Sciatic nerve (tissue), 2 donors: ENCODE measurements around the gene GPR35. TPM values are rescaled to one million over a fixed set of nuclear protein-coding genes. Genes with fewer than 3 reads are reported as not detected.
"Not testable (repeated sequence)": the region's sequence is repeated elsewhere in the genome, so short reads cannot be mapped to it uniquely, and the experiment has no call there.

Experiments used
- ATAC-seq: fragments of 200-7000 bp; cut with Tn5 transposase; one replicate; pipeline ENCODE4 v1.9.1; 2020; ENCODE audit warnings: mild to moderate bottlenecking, moderate library complexity
- DNase-seq: peaks from one replicate; pipeline ENCODE4 v3.0.0-alpha.2; 2020; ENCODE audit warnings: low spot score
- intact Hi-C: fragments of 100-400 bp; cut with DNase I; formaldehyde crosslinking; loops from one replicate; pipeline ENCODE4 v1.14.2; 2022
- total RNA-seq: library from RNA; stranded (reverse); fragmentation: NEBNext Ultra II Directional; extraction: Animal tissue kit (Norgen Biotek cat#: 25700); gene quantifications from one replicate; pipeline ENCODE4 v1.2.1, GENCODE V29; 2021
- donor health status: DM: no; HTN: no; CAD: no.
- donor health status: DM: no; HTN: no; CAD: no.

GPR35 gene
- total RNA-seq, 1 donor from 2014 or later: 3.2 TPM

- ATAC-seq (no peak), DNase-seq (no peak)
- intact Hi-C loops: no loop called here
Observed at GRCh38 chr2:240646176-240646899, 21.1 kb downstream of the GPR35 start.

DNA sequence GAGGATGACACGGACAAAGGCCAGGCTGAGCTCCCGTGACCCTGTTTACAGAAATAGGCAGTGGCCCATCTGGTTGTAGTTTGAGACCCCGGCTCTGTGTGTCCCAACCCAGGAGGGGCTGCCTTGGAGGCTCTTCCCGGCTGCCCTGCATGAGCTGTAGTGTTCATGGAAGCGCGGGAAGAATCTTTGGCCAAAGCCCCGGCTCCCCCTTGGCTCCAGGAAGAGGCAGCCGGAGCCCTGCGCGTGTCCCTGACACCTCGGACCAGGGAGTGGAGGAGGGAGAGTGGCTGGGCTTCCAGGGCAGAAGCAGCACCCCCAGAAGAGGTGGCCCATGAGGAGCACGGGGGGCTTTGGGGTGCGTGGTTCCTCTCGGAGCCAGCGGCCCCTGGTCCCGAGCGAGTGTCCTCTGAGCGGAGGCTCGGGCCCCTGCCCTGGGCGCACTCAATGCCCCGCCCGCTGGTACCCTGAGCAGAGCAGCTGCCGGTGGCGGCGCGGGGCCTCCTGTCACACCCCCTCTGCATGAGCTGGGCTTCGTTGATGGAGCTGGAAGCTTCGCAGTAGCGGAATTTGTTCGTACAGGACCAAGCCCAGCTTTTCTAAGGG, 21.7 kb downstream of the GPR35 start:
- DNase-seq (no peak), ATAC-seq (no peak)
- intact Hi-C loops: no loop called here

DNA sequence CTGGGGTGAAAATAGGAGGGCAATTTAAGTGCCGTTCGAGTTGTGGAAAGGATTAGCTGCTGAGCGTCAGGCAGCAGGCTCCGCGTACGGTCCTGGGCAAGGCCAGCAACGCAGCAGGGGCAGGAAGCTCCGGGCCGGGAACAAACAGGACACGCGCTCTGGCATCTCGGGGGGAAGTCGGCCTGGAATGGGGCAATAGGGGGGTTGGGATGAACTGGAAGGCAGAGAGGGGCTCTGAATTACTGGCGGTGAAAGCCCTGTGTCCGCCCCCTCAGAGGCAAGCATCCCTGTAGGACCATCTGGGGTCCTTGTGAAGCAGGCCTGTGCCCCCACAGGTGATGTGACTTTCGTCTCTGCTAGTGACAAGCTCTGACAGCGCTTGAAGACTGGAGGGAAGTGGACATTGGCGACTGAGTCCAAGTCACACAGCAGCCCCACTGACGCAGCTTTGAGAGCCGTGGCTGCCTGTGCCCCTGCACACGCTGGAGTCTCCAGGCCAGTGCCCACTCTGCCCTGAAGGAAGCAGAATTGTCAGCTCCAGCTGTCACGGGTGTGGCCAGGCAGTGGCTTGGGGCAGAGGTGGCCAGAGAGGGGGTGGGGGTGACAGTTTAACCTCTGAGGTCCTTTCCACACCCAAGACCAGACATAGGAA, 22.3 kb downstream of the GPR35 start:
- no peak for ATAC-seq
- no peak for DNase-seq
- intact Hi-C loops: no loop called here

DNA sequence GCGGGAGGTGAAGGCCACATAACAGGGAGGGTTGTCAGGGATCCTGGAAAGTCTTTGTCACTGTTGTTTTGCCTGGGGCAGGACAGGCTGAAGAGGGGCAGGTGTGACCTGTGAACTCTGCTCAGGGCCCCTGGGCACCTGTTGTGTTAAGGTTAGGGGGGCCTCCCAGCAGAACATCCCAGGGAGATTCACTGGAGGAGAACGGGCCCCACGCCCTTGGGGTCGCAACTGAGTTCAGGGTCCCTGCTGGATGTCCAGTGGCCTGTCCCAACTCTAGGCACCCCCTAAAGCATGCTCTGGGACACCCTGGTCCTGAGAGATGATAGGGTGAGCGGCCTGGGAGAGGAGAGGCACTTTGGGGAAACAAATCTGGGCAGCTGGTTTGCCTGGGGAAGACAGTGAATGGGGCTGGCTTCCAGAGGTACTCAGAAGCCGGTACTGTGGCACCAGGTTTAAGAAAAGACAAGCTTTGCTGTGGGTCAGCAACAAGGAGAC, 22.9 kb downstream of the GPR35 start:
- intact Hi-C loops: no loop called here

DNA sequence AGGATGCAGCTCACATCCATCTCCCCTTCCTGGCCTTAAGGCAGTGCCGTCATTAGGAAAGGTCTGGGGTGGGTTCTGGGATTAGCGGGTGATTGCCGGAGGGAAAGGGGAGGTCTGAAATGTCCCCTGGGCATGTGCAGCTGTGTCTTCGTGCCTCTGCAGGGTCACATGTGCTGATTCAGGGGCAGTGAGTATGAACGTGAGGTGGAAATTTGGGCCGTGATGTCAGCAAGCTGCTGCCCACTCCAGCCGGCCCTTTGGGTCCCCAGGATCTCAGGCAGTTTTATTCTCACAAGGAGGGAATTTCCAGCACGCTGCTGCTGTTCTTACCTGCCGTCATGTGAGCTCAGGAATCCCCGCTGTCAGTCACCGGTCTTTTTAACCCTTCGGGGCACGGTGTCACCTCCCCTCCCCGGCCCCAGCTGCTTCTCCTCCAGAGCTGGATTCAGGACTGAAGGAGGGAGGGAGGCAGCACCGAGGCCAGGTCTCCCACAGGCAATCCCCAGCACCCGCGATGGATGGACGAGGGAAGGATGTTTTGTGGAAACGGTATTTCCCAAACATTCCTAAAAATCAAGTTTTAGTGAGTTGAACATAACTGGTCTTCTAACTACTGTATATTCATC, 23.5 kb downstream of the GPR35 start:
- no peak for DNase-seq
- intact Hi-C loops: no loop called here

More for the DNA sequence above, 22.9 kb downstream of the GPR35 start:
- DNase-seq: no peak
- peak; percentile 6 for ATAC-seq

GRCh38 chr2:240649331-240649730, 24.1 kb downstream of the GPR35 start:
- ATAC-seq (no peak), DNase-seq (no peak)
- intact Hi-C loops: no loop called here

More for the DNA sequence above, 23.5 kb downstream of the GPR35 start:
- peak; percentile 63 for ATAC-seq

- intact Hi-C loops: no loop called here
- ATAC-seq (no peak), DNase-seq (no peak)
Observed at GRCh38 chr2:240650254-240650965, 25.1 kb downstream of the GPR35 start.

GRCh38 chr2:240651185-240651584, 25.9 kb downstream of the GPR35 start:
- DNase-seq (no peak), ATAC-seq (no peak)
- intact Hi-C loops: no loop called here

DNA sequence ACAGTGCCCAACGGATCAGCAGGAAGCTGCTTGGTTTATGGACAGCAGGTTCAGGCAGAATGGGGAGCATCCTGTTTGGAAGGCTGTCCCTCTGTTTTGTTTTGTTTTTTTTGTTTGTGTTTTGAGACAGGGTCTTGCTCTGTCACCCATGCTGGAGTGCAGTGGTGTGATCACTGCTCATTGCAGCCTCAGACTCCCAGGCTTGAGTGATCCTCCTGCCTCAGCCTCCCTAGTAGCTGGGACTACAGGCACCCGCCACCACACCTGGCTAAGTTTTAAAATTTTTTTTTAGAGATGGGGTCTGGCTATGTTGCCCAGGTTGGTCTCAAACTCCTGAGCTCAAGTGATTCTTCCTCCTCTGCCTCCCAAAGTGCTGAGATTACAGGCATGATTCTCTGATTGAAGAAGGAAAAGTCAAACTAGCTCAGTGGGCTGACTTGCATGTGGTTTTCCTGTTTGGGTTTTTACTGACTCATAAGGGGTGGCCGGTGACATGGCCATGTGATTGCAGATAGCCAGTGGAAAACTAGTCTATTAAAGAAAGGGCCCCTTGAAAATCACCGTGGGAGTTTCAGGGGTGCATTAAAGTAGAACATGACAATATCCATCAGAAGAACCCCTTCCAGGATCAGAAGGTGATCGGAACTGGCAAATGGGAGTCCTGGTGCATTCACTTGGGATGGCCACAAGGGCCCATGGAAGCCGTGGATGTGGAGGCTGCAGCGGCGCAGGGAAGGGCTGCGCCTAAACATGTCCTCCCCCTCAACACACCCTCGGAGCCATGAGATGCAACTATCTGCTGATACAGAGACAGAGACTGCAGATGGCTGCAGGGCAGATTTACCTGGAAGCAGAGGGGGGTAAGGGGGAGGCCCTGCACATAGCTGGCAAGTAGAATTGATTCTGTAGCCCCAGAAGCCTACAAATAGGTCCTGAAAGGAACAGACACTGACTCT, 30.9 kb downstream of the GPR35 start:
- DNase-seq: no peak

GRCh38 chr2:240659883-240660282, 34.6 kb downstream of the GPR35 start:
- intact Hi-C loops, DNase-seq, ATAC-seq: not testable (repeated sequence)

More for the DNA sequence above, 30.9 kb downstream of the GPR35 start:
- no peak for ATAC-seq
- intact Hi-C loops: no loop called here

DNA sequence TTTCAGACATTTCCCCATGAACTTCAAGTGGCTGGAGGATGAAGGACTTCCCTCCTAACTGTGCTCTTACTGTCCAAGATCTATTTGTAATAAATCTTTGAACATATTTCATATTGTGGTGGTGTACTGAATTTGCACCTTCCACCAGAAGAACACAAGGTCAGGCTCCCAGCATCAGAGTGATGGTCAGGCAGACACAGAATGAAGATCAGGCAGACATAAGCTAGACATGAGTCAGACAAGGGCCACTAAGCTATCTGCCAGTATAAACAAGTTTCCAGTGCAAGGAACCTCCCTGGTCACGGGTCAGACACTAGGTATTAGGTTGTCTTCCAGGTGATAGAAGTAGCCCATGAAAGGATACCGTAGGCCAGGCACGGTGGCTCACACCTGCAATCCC, 37.4 kb downstream of the GPR35 start:
- DNase-seq: no peak
- no peak for ATAC-seq

GRCh38 chr2:240663546-240664190, 38.4 kb downstream of the GPR35 start:
- intact Hi-C loops: no loop called here
- ATAC-seq: no peak
- DNase-seq: no peak

More for the DNA sequence above, 37.4 kb downstream of the GPR35 start:
- intact Hi-C loops: no loop called here

- DNase-seq (no peak), ATAC-seq (no peak)
- intact Hi-C loops: no loop called here
Observed at GRCh38 chr2:240664622-240665021, 39.3 kb downstream of the GPR35 start.

- no peak for DNase-seq
- ATAC-seq: no peak
- intact Hi-C loops: no loop called here
Observed at GRCh38 chr2:240670402-240670801, 45.1 kb downstream of the GPR35 start.

DNA sequence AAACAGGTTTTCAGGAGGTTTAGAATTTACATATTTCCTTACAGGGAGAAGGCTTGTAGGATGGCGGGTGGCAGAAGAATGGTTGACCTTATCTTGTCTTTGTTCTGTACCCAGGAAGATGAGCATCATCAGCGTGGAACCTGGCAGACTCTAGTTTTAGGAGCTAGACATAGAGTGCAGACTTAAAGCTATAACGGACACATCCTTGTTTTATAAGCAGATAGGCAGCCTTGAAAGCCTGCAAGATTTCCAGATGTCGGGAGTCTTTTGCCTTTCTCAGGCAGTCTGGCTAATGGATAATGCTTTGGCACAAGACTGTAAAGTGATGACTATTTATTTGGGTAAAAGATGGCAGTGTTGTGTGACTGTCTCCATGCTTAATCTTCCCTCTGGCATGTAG, 45.7 kb downstream of the GPR35 start:
- ATAC-seq: no peak
- intact Hi-C loops: no loop called here
- no peak for DNase-seq

- intact Hi-C loops: no loop called here
- DNase-seq: no peak
Observed at GRCh38 chr2:240672076-240672700, 46.9 kb downstream of the GPR35 start.

GRCh38 chr2:240672701-240673190, 47.5 kb downstream of the GPR35 start:
- intact Hi-C loops: no loop called here
- no peak for DNase-seq
- no peak for ATAC-seq

More at GRCh38 chr2:240672076-240672700, 46.9 kb downstream of the GPR35 start:
- no peak for ATAC-seq
